ENCODE results near the gene ACSS1.

The ACSS1 gene

GRCh38 chr20:25073544-25073943 is 15.6 kb upstream of the ACSS1 start:
- TF ChIP-seq FOXP2 (optimal IDR thresholded peaks at IDR 0.05; ENCODE audit: borderline replicate concordance, extremely low read depth, extremely low read length, insufficient read depth) (no peak), SIN3A (IDR thresholded peaks at IDR 0.05; ENCODE audit: borderline replicate concordance, insufficient read depth, low read length) (no peak), TAF1 (IDR thresholded peaks at IDR 0.05; ENCODE audit: borderline replicate concordance, insufficient read depth, low read length) (no peak), POLR2AphosphoS5 (IDR thresholded peaks at IDR 0.05; ENCODE audit: low read depth, low read length) (no peak)
- TF ChIP-seq, protein P1, sequence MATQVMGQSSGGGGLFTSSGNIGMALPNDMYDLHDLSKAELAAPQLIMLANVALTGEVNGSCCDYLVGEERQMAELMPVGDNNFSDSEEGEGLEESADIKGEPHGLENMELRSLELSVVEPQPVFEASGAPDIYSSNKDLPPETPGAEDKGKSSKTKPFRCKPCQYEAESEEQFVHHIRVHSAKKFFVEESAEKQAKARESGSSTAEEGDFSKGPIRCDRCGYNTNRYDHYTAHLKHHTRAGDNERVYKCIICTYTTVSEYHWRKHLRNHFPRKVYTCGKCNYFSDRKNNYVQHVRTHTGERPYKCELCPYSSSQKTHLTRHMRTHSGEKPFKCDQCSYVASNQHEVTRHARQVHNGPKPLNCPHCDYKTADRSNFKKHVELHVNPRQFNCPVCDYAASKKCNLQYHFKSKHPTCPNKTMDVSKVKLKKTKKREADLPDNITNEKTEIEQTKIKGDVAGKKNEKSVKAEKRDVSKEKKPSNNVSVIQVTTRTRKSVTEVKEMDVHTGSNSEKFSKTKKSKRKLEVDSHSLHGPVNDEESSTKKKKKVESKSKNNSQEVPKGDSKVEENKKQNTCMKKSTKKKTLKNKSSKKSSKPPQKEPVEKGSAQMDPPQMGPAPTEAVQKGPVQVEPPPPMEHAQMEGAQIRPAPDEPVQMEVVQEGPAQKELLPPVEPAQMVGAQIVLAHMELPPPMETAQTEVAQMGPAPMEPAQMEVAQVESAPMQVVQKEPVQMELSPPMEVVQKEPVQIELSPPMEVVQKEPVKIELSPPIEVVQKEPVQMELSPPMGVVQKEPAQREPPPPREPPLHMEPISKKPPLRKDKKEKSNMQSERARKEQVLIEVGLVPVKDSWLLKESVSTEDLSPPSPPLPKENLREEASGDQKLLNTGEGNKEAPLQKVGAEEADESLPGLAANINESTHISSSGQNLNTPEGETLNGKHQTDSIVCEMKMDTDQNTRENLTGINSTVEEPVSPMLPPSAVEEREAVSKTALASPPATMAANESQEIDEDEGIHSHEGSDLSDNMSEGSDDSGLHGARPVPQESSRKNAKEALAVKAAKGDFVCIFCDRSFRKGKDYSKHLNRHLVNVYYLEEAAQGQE (IDR thresholded peaks at IDR 0.05; ENCODE audit: insufficient read depth in 1 of 2, low read depth in 2 of 2, low read length in 2 of 2) = no peak

- TF ChIP-seq TAF1 (IDR thresholded peaks at IDR 0.05; ENCODE audit: borderline replicate concordance, insufficient read depth, low read length) = no peak
- no peak for TF ChIP-seq FOXP2 (optimal IDR thresholded peaks at IDR 0.05; ENCODE audit: borderline replicate concordance, extremely low read depth, extremely low read length, insufficient read depth)
- TF ChIP-seq, protein P1 (IDR thresholded peaks at IDR 0.05; ENCODE audit: insufficient read depth in 1 of 2, low read depth in 2 of 2, low read length in 2 of 2) = no peak
- TF ChIP-seq SIN3A (IDR thresholded peaks at IDR 0.05; ENCODE audit: borderline replicate concordance, insufficient read depth, low read length) = no peak
- TF ChIP-seq POLR2AphosphoS5 (IDR thresholded peaks at IDR 0.05; ENCODE audit: low read depth, low read length) = no peak
Observed at GRCh38 chr20:25072226-25072811, 14.4 kb upstream of the ACSS1 start.

- TF ChIP-seq SIN3A (IDR thresholded peaks at IDR 0.05; ENCODE audit: borderline replicate concordance, insufficient read depth, low read length) (no peak), POLR2AphosphoS5 (IDR thresholded peaks at IDR 0.05; ENCODE audit: low read depth, low read length) (no peak), TAF1 (IDR thresholded peaks at IDR 0.05; ENCODE audit: borderline replicate concordance, insufficient read depth, low read length) (no peak)
- TF ChIP-seq, protein P1 (IDR thresholded peaks at IDR 0.05; ENCODE audit: insufficient read depth in 1 of 2, low read depth in 2 of 2, low read length in 2 of 2) = no peak
Observed at GRCh38 chr20:25071734-25072133, 13.8 kb upstream of the ACSS1 start.

GRCh38 chr20:25070821-25071473 is 13.0 kb upstream of the ACSS1 start:
- TF ChIP-seq, protein P1 (IDR thresholded peaks at IDR 0.05; ENCODE audit: insufficient read depth in 1 of 2, low read depth in 2 of 2, low read length in 2 of 2) = no peak

Data from PFSK-1 (cell line).